ENCODE data around the gene TMEM179B. TPM values are rescaled to one million over a fixed set of nuclear protein-coding genes. Genes with fewer than 3 reads are reported as not detected.
A peak's percentile ranks its signal among the peaks of the same experiment; 100 is the strongest.

Gene TMEM179B
- total and polyA plus RNA-seq, 9 of the 15 experiments (the other 6 are each of a cell fraction or from before 2014, with no cell fraction given): 27.7 to 105 (median 37.0) TPM

DNA sequence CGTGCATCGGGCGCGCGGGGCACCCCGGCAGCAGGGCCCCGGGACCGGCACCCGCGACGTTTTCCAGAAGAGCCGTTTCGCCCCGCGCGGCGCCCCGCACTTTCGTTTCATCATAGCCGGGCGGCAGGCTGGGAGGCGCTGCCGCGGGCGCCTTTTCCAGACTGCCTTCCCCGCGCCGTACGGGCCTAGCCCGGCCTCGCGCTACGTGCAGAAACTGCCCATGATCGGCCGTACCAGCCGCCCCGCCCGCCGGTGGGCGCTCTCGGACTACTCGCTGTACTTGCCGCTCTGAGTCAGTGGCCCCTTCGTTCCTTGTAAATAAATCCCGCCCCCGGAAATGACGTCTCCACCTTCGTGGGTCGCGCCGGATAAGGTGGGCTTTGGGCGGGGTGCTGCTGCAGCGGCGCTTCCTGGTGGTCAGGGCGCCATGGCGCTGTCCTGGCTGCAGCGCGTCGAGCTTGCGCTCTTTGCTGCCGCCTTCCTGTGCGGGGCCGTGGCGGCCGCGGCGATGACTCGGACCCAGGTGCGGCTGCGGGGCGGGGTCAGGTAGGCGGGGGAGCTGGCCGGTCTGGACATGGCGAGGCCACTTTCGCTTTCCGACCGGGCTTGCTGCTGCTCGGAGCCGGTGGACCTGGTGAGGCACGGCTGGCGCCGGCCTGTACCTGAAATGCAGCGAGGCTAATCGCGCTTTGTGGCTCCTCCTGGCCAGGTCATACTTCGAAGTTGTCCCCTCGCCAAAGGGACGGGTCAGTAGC, at the start of gene TMEM179B (continued):
- TF ChIP-seq NFYB (IDR thresholded peaks at IDR 0.05; ENCODE audit: extremely low read depth, insufficient read length): no peak
- 0 out of 2 replicates have a peak, but pooled peaks have one; percentile 46 for TF ChIP-seq RBM14 (IDR thresholded peaks at IDR 0.05; ENCODE audit: borderline replicate concordance, insufficient read depth, low read depth, low read length)
- TF ChIP-seq, protein P1, sequence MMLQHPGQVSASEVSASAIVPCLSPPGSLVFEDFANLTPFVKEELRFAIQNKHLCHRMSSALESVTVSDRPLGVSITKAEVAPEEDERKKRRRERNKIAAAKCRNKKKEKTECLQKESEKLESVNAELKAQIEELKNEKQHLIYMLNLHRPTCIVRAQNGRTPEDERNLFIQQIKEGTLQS (IDR thresholded peaks at IDR 0.05): peak; percentile 40
- TF ChIP-seq, protein P1 (CRISPR knock-in tag; conservative IDR thresholded peaks at IDR 0.05): peak; percentile 78; the same call in 1 of the 2 replicates
- TF ChIP-seq RBM34 (IDR thresholded peaks at IDR 0.05; ENCODE audit: borderline replicate concordance, insufficient read depth, low read length): 0 out of 2 replicates have a peak, but pooled peaks have one; percentile 12
- TF ChIP-seq ZNF121 (CRISPR knock-in tag; conservative IDR thresholded peaks at IDR 0.05): no peak
- TF ChIP-seq ZNF589 (CRISPR knock-in tag; IDR thresholded peaks at IDR 0.05; ENCODE audit: low read depth): peak; percentile 57; the same call in 1 of the 2 replicates
- TF ChIP-seq ZBED1 (IDR thresholded peaks at IDR 0.05): no peak; the same call in 1 of the 2 replicates
- TF ChIP-seq PTBP1 (IDR thresholded peaks at IDR 0.05; ENCODE audit: low read depth, low read length): no peak
- TF ChIP-seq ETS2 (tag; IDR thresholded peaks at IDR 0.05; ENCODE audit: borderline replicate concordance, poor library complexity, severe bottlenecking): no peak
- TF ChIP-seq, protein P2, sequence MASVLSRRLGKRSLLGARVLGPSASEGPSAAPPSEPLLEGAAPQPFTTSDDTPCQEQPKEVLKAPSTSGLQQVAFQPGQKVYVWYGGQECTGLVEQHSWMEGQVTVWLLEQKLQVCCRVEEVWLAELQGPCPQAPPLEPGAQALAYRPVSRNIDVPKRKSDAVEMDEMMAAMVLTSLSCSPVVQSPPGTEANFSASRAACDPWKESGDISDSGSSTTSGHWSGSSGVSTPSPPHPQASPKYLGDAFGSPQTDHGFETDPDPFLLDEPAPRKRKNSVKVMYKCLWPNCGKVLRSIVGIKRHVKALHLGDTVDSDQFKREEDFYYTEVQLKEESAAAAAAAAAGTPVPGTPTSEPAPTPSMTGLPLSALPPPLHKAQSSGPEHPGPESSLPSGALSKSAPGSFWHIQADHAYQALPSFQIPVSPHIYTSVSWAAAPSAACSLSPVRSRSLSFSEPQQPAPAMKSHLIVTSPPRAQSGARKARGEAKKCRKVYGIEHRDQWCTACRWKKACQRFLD (CRISPR knock-in tag; IDR thresholded peaks at IDR 0.05): peak; percentile 62
- TF ChIP-seq, protein P3, sequence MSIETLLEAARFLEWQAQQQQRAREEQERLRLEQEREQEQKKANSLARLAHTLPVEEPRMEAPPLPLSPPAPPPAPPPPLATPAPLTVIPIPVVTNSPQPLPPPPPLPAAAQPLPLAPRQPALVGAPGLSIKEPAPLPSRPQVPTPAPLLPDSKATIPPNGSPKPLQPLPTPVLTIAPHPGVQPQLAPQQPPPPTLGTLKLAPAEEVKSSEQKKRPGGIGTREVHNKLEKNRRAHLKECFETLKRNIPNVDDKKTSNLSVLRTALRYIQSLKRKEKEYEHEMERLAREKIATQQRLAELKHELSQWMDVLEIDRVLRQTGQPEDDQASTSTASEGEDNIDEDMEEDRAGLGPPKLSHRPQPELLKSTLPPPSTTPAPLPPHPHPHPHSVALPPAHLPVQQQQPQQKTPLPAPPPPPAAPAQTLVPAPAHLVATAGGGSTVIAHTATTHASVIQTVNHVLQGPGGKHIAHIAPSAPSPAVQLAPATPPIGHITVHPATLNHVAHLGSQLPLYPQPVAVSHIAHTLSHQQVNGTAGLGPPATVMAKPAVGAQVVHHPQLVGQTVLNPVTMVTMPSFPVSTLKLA (conservative IDR thresholded peaks at IDR 0.05): peak; percentile 81 to 91
- TF ChIP-seq, protein P4, sequence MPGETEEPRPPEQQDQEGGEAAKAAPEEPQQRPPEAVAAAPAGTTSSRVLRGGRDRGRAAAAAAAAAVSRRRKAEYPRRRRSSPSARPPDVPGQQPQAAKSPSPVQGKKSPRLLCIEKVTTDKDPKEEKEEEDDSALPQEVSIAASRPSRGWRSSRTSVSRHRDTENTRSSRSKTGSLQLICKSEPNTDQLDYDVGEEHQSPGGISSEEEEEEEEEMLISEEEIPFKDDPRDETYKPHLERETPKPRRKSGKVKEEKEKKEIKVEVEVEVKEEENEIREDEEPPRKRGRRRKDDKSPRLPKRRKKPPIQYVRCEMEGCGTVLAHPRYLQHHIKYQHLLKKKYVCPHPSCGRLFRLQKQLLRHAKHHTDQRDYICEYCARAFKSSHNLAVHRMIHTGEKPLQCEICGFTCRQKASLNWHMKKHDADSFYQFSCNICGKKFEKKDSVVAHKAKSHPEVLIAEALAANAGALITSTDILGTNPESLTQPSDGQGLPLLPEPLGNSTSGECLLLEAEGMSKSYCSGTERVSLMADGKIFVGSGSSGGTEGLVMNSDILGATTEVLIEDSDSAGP (CRISPR knock-in tag; IDR thresholded peaks at IDR 0.05): peak; percentile 80; the same call in 1 of the 2 replicates
- TF ChIP-seq, protein P5, sequence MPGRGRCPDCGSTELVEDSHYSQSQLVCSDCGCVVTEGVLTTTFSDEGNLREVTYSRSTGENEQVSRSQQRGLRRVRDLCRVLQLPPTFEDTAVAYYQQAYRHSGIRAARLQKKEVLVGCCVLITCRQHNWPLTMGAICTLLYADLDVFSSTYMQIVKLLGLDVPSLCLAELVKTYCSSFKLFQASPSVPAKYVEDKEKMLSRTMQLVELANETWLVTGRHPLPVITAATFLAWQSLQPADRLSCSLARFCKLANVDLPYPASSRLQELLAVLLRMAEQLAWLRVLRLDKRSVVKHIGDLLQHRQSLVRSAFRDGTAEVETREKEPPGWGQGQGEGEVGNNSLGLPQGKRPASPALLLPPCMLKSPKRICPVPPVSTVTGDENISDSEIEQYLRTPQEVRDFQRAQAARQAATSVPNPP (IDR thresholded peaks at IDR 0.05; ENCODE audit: borderline replicate concordance, insufficient read depth, insufficient read length): no peak
- TF ChIP-seq, protein P6, sequence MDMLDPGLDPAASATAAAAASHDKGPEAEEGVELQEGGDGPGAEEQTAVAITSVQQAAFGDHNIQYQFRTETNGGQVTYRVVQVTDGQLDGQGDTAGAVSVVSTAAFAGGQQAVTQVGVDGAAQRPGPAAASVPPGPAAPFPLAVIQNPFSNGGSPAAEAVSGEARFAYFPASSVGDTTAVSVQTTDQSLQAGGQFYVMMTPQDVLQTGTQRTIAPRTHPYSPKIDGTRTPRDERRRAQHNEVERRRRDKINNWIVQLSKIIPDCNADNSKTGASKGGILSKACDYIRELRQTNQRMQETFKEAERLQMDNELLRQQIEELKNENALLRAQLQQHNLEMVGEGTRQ (CRISPR knock-in tag; IDR thresholded peaks at IDR 0.05): no peak
- no peak for TF ChIP-seq MTA1 (IDR thresholded peaks at IDR 0.05; ENCODE audit: borderline replicate concordance)
- no peak for TF ChIP-seq ZFP30 (CRISPR knock-in tag; IDR thresholded peaks at IDR 0.05; ENCODE audit: borderline replicate concordance)
- peak; percentile 95 for TF ChIP-seq CAMTA2 (CRISPR knock-in tag; conservative IDR thresholded peaks at IDR 0.05)
- no peak for TF ChIP-seq TAF15 (IDR thresholded peaks at IDR 0.05; ENCODE audit: low read depth, low read length)
